HepG2 (cell line): ENCODE measurements around the gene CPSF4. TPM values are rescaled to one million over a fixed set of nuclear protein-coding genes. Genes with fewer than 3 reads are reported as not detected.

Source experiments
- BHLHE40 ChIP-seq: IDR thresholded peaks from 2 replicates; pipeline ENCODE4 v1.6.1; 2011; ENCODE audit warnings: low read length, improper control_type of control experiment
- GATAD2A ChIP-seq: IDR thresholded peaks from 2 replicates; pipeline ENCODE4 v1.6.1; 2016
- HDAC1 ChIP-seq: sonication (generic); formaldehyde crosslinking; IDR thresholded peaks from 2 replicates; pipeline ENCODE4 v1.5.1; 2020; ENCODE audit warnings: mild to moderate bottlenecking, missing genetic modification reagents
- HOXA3 ChIP-seq: sonication (generic); formaldehyde crosslinking; IDR thresholded peaks from 2 replicates; pipeline ENCODE4 v1.5.0; 2020; ENCODE audit warnings: missing genetic modification reagents
- NR2F2 ChIP-seq: IDR thresholded peaks from 2 replicates; pipeline ENCODE4 v1.6.1; 2012; ENCODE audit warnings: low read depth, inconsistent platforms, borderline replicate concordance
- PHF5A ChIP-seq: IDR thresholded peaks from one replicate; pipeline ENCODE4 v1.6.1; 2018; ENCODE audit warnings: low read depth, missing genetic modification reagents; ENCODE audit not compliant: unreplicated experiment
- PTBP1 ChIP-seq: fragments of 200-400 bp; formaldehyde crosslinking; IDR thresholded peaks from 2 replicates; pipeline ENCODE4 v1.6.1; 2018; ENCODE audit warnings: low read length, low read depth; ENCODE audit not compliant: poor library complexity, severe bottlenecking
- RNF2 ChIP-seq: fragments of 450-650 bp; conservative IDR thresholded peaks from 2 replicates; pipeline ENCODE4 v1.6.1; 2016; ENCODE audit warnings: low read depth
- RORA ChIP-seq: sonication (generic); formaldehyde crosslinking; IDR thresholded peaks from 2 replicates; pipeline ENCODE4 v1.5.0; 2020; ENCODE audit warnings: mild to moderate bottlenecking, missing genetic modification reagents, moderate library complexity
- SP5 ChIP-seq: IDR thresholded peaks from 2 replicates; pipeline ENCODE4 v1.6.1; 2016; ENCODE audit warnings: low read depth, borderline replicate concordance
- TARDBP ChIP-seq: sonication (generic); formaldehyde crosslinking; IDR thresholded peaks from 2 replicates; pipeline ENCODE4 v1.8.0; 2022; ENCODE audit warnings: mild to moderate bottlenecking, missing genetic modification reagents
- TCF7L2 ChIP-seq: IDR thresholded peaks from 2 replicates; pipeline ENCODE4 v1.6.1; 2011; ENCODE audit warnings: mild to moderate bottlenecking, low read depth, low read length, moderate library complexity
- TEAD2 ChIP-seq: sonication (generic); formaldehyde crosslinking; IDR thresholded peaks from 2 replicates; pipeline ENCODE4 v1.9.0; 2021; ENCODE audit warnings: missing genetic modification reagents
- ZC3H4 ChIP-seq: sonication (generic); formaldehyde crosslinking; IDR thresholded peaks from 2 replicates; pipeline ENCODE4 v1.4.0; 2020; ENCODE audit warnings: missing genetic modification reagents, borderline replicate concordance
- ZFX ChIP-seq: sonication (generic); formaldehyde crosslinking; IDR thresholded peaks from 2 replicates; pipeline ENCODE4 v1.4.0; 2020; ENCODE audit warnings: mild to moderate bottlenecking, low read depth, missing genetic modification reagents, moderate library complexity
- ZKSCAN5 ChIP-seq: sonication (generic); formaldehyde crosslinking; IDR thresholded peaks from 2 replicates; pipeline ENCODE4 v1.5.1; 2020; ENCODE audit warnings: mild to moderate bottlenecking, missing genetic modification reagents
- ZNF10 ChIP-seq: sonication (generic); formaldehyde crosslinking; IDR thresholded peaks from 2 replicates; pipeline ENCODE4 v1.4.0; 2020; ENCODE audit warnings: mild to moderate bottlenecking, low read depth, missing genetic modification reagents, borderline replicate concordance
- ZNF275 ChIP-seq: sonication (generic); formaldehyde crosslinking; IDR thresholded peaks from 2 replicates; pipeline ENCODE4 v1.8.0; 2022; ENCODE audit warnings: missing genetic modification reagents, mild to moderate bottlenecking, inconsistent platforms, borderline replicate concordance
- ZNF280D ChIP-seq: sonication (generic); formaldehyde crosslinking; IDR thresholded peaks from 2 replicates; pipeline ENCODE4 v1.5.1; 2020; ENCODE audit warnings: mild to moderate bottlenecking, missing genetic modification reagents
- ZNF292 ChIP-seq: sonication (generic); formaldehyde crosslinking; IDR thresholded peaks from 2 replicates; pipeline ENCODE4 v1.8.1; 2022; ENCODE audit warnings: mild to moderate bottlenecking, low read depth, missing genetic modification reagents, borderline replicate concordance
- ZNF510 ChIP-seq: sonication (generic); formaldehyde crosslinking; IDR thresholded peaks from 2 replicates; pipeline ENCODE4 v1.4.0; 2020; ENCODE audit warnings: low read depth, mild to moderate bottlenecking, missing genetic modification reagents
- ZNF567 ChIP-seq: sonication (generic); formaldehyde crosslinking; IDR thresholded peaks from 2 replicates; pipeline ENCODE4 v1.8.1; 2023; ENCODE audit warnings: mild to moderate bottlenecking, missing genetic modification reagents, borderline replicate concordance
- ZNF746 ChIP-seq: sonication (generic); formaldehyde crosslinking; IDR thresholded peaks from 2 replicates; pipeline ENCODE4 v1.8.0; 2022; ENCODE audit warnings: mild to moderate bottlenecking, missing genetic modification reagents
- ZNF883 ChIP-seq: sonication (generic); formaldehyde crosslinking; IDR thresholded peaks from 2 replicates; pipeline ENCODE4 v1.5.1; 2020; ENCODE audit warnings: mild to moderate bottlenecking, missing genetic modification reagents; ENCODE audit errors: not compliant biosample characterization
- polyA plus RNA-seq, 8 experiments: library from polyadenylated mRNA; depleted of rRNA in 3 of 8; stranded (reverse) in 7 of 8; unstranded in 1 of 8; fragments of >200 nt; fragmentation: Illumina TruSeq in 4 of 8; extraction: Trizol in 4 of 8; gene quantifications; 2 replicates each; pipeline versions ENCODE4 v1.2.1 to v1.2.3, GENCODE V29; 2011 to 2016; ENCODE audit warnings: low read depth in 4 of 8, missing spikeins in 1 of 8, mixed read lengths in 1 of 8; ENCODE audit not compliant: insufficient read depth in 1 of 8
- total RNA-seq, 5 experiments: library from RNA; depleted of rRNA; stranded (reverse); fragments of >200 nt; fragmentation: Illumina TruSeq; extraction: Trizol; gene quantifications; 2 replicates each; pipeline ENCODE4 v1.2.3, GENCODE V29; 2016; ENCODE audit warnings: low read depth in 1 of 5
- TF ChIP-seq, protein P1 (sequence below): sonication (generic); IDR thresholded peaks from 2 replicates; pipeline ENCODE4 v1.6.1; 2016; ENCODE audit warnings: low read depth, borderline replicate concordance

CPSF4 gene
- total and polyA plus RNA-seq, 2 of the 13 experiments (the other 11 are each of a cell fraction or from before 2014, with no cell fraction given): 34.1 to 49.6 TPM

DNA sequence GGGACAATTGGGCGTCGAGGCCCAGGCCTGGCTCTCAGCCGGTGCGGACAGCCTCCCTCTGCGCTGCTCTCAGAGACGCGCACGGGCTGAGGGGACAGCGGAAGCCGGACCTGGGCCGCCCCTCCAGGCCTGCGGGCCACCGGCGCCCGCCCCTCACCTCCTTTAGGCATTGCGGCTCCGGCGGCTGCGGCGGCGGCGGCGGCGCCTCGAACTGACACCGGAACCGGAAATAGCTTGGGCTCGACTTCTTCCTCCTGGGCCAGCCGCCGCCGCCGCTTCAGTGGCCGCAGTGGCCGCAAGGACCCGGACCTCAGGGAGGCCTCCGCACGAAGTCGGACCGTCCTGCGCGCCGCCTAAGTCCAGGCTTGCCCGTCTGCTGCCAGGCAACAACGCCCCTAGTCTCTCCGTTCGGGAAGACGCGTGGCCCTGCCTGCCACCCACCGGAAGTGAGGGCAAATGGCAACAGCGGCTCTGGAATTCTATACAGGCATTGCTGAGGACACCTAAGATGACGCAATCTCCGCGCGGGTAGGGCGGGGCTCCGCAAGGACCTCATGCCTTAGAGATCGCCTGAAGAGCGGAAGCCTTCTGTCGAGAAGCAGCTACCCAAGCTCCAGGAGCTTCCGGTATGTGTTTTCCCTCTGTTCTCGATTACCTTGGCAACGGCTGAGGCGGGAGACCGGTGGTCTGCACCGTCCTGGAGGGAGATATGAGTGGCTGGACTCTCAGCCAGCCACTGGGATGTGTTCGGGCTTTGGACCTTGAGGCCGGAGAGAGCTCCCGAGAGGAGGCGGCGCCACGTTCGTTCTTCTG is 30.2 kb upstream of the CPSF4 start, which contains the start of the genes BUD31 and PDAP1 (continued):
- TF ChIP-seq ZNF567 (no peak), ZFX (peak; percentile 85), SP5 (CRISPR knock-in tag) (peak; percentile 85), NR2F2 (no peak; the same call in 1 of the 2 replicates), PTBP1 (no peak), HDAC1 (CRISPR knock-in tag) (peak; percentile 84), TEAD2 (CRISPR knock-in tag) (no peak), ZNF510 (peak; percentile 69; the same call in 1 of the 2 replicates), ZNF883 (peak; percentile 90), ZNF746 (CRISPR knock-in tag) (peak; percentile 65; the same call in 1 of the 2 replicates), ZNF275 (CRISPR knock-in tag) (peak; percentile 55; the same call in 1 of the 2 replicates), RNF2 (no peak), ZC3H4 (CRISPR knock-in tag) (no peak), PHF5A (CRISPR knock-in tag) (no peak), TCF7L2 (no peak), HOXA3 (CRISPR knock-in tag) (peak; percentile 72; the same call in 1 of the 2 replicates), ZKSCAN5 (CRISPR knock-in tag) (no peak), BHLHE40 (no peak), ZNF280D (CRISPR knock-in tag) (0 out of 2 replicates have a peak, but pooled peaks have one; percentile 8), GATAD2A (CRISPR knock-in tag) (peak; percentile 77), ZNF10 (CRISPR knock-in tag) (no peak), TARDBP (peak; percentile 80), ZNF292 (CRISPR knock-in tag) (no peak), RORA (CRISPR knock-in tag) (no peak)
- TF ChIP-seq, protein P1, sequence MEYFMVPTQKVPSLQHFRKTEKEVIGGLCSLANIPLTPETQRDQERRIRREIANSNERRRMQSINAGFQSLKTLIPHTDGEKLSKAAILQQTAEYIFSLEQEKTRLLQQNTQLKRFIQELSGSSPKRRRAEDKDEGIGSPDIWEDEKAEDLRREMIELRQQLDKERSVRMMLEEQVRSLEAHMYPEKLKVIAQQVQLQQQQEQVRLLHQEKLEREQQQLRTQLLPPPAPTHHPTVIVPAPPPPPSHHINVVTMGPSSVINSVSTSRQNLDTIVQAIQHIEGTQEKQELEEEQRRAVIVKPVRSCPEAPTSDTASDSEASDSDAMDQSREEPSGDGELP: no peak; the same call in 1 of the 2 replicates
